Right ventricle myocardium superior (tissue), 1 donor: ENCODE measurements around the gene ZC3H7A. TPM values are rescaled to one million over a fixed set of nuclear protein-coding genes. Genes with fewer than 3 reads are reported as not detected.
"Not testable (repeated sequence)": the region's sequence is repeated elsewhere in the genome, so short reads cannot be mapped to it uniquely, and the experiment has no call there.

ENCODE experiments used
- ATAC-seq: fragments of 200-7000 bp; cut with Tn5 transposase; one replicate; pipeline ENCODE4 v1.9.1; 2020; ENCODE audit warnings: mild to moderate bottlenecking; ENCODE audit not compliant: poor library complexity
- DNase-seq: peaks from one replicate; pipeline ENCODE4 v3.0.0-alpha.2; 2020
- intact Hi-C: fragments of 100-400 bp; cut with DNase I; formaldehyde crosslinking; loops from one replicate; pipeline ENCODE4 v1.11.2; 2022
- total RNA-seq: library from RNA; stranded (reverse); fragmentation: NEBNext Ultra II Directional; extraction: Animal tissue kit (Norgen Biotek cat#: 25700); gene quantifications from one replicate; pipeline ENCODE4 v1.2.1, GENCODE V29; 2021
- donor health status: DM: no; HTN: yes; CAD: no; lungs with severe emphysema.

ZC3H7A gene
- total RNA-seq, 1 donor from 2014 or later, result 23.7 TPM

- DNase-seq (no peak), ATAC-seq (no peak)
- intact Hi-C loops, result no loop called here
Observed at GRCh38 chr16:11805556-11805955, 8.5 kb upstream of the ZC3H7A start.

GRCh38 chr16:11801481-11802021 is 4.5 kb upstream of the ZC3H7A start:
- intact Hi-C loops, result no loop called here
- DNase-seq, result no peak
- no peak for ATAC-seq

- no peak for ATAC-seq
- no peak for DNase-seq
- intact Hi-C loops, result no loop called here
Observed at GRCh38 chr16:11800382-11800718, 3.3 kb upstream of the ZC3H7A start.

GRCh38 chr16:11799509-11800381 is 2.7 kb upstream of the ZC3H7A start:
- no peak for DNase-seq
- ATAC-seq, result no peak
- intact Hi-C loops, result no loop called here

- ATAC-seq, result no peak
- intact Hi-C loops, result no loop called here
- no peak for DNase-seq
Observed at GRCh38 chr16:11799017-11799381, 1.9 kb upstream of the ZC3H7A start.

GRCh38 chr16:11797957-11798299 is 870 bp upstream of the ZC3H7A start:
- ATAC-seq (peak; percentile 1), DNase-seq (no peak)

GRCh38 chr16:11796227-11797165 is 562 bp downstream of the ZC3H7A start:
- intact Hi-C loops, result no loop called here
- ATAC-seq (peak; percentile 53), DNase-seq (peak; percentile 85)

More at GRCh38 chr16:11797957-11798299, 870 bp upstream of the ZC3H7A start:
- intact Hi-C loops, result no loop called here

- DNase-seq, result no peak
- intact Hi-C loops, result no loop called here
- no peak for ATAC-seq
Observed at GRCh38 chr16:11795887-11796226, 1.2 kb downstream of the ZC3H7A start.

GRCh38 chr16:11794996-11795886 is 1.8 kb downstream of the ZC3H7A start:
- DNase-seq, result no peak
- intact Hi-C loops, result no loop called here
- no peak for ATAC-seq

GRCh38 chr16:11794447-11794846 is 2.6 kb downstream of the ZC3H7A start:
- no peak for ATAC-seq

GRCh38 chr16:11793840-11794239 is 3.2 kb downstream of the ZC3H7A start:
- intact Hi-C loops, result no loop called here
- ATAC-seq, result no peak
- no peak for DNase-seq

More at GRCh38 chr16:11794447-11794846, 2.6 kb downstream of the ZC3H7A start:
- intact Hi-C loops, result no loop called here
- DNase-seq, result no peak

GRCh38 chr16:11792410-11793241 is 4.4 kb downstream of the ZC3H7A start:
- DNase-seq, result no peak
- intact Hi-C loops, result no loop called here
- ATAC-seq, result no peak

- intact Hi-C loops, result no loop called here
- DNase-seq, result no peak
- ATAC-seq, result no peak
Observed at GRCh38 chr16:11791144-11791828, 5.8 kb downstream of the ZC3H7A start.

- intact Hi-C loops, result no loop called here
- no peak for ATAC-seq
Observed at GRCh38 chr16:11788914-11789313, 8.1 kb downstream of the ZC3H7A start.

GRCh38 chr16:11784980-11785599 is 12.0 kb downstream of the ZC3H7A start:
- DNase-seq, intact Hi-C loops, ATAC-seq: not testable (repeated sequence)

More at GRCh38 chr16:11788914-11789313, 8.1 kb downstream of the ZC3H7A start:
- no peak for DNase-seq

GRCh38 chr16:11784381-11784780 is 12.7 kb downstream of the ZC3H7A start:
- DNase-seq, ATAC-seq, intact Hi-C loops: not testable (repeated sequence)

- ATAC-seq (no peak), DNase-seq (no peak)
- intact Hi-C loops, result no loop called here
Observed at GRCh38 chr16:11784038-11784369, 13.1 kb downstream of the ZC3H7A start.
